Activated T-cell treated with anti-CD3 and anti-CD28 coated beads, Interleukin-2, amount 50 U/mL, for 48 hours (primary cell): ENCODE measurements around the gene CHRNA5.
"Not testable (repeated sequence)": the region's sequence is repeated elsewhere in the genome, so short reads cannot be mapped to it uniquely, and the experiment has no call there.

ENCODE experiments used
- DNase-seq, 2 experiments: peaks; one replicate each; pipeline ENCODE4 v3.0.0-alpha.2; 2020

Gene CHRNA5

GRCh38 chr15:78565951-78566774, 843 bp downstream of the CHRNA5 start:
- DNase-seq, result peak in 1 of 2 experiments; percentile 51

GRCh38 chr15:78567531-78567930, 2.2 kb downstream of the CHRNA5 start:
- DNase-seq, result no peak

- no peak for DNase-seq
These were observed 5.4 kb downstream of the CHRNA5 start for GRCh38 chr15:78570710-78571109.

GRCh38 chr15:78571382-78571781, 6.1 kb downstream of the CHRNA5 start:
- no peak for DNase-seq

GRCh38 chr15:78573416-78573815, 8.1 kb downstream of the CHRNA5 start:
- DNase-seq, result no peak

- DNase-seq, result no peak
These were observed 9.6 kb downstream of the CHRNA5 start for GRCh38 chr15:78574944-78575343.

GRCh38 chr15:78597583-78597982, 32.3 kb downstream of the CHRNA5 start:
- no peak for DNase-seq

GRCh38 chr15:78598348-78598747, 33.0 kb downstream of the CHRNA5 start:
- no peak for DNase-seq

- DNase-seq, result no peak
These were observed 33.9 kb downstream of the CHRNA5 start for GRCh38 chr15:78599189-78599588.

- DNase-seq, result no peak
These were observed 38.1 kb downstream of the CHRNA5 start for GRCh38 chr15:78603467-78603866.

- no peak for DNase-seq
These were observed 39.1 kb downstream of the CHRNA5 start for GRCh38 chr15:78604420-78604819.

GRCh38 chr15:78605201-78605600, 39.9 kb downstream of the CHRNA5 start:
- DNase-seq, result no peak

GRCh38 chr15:78605680-78606079, 40.4 kb downstream of the CHRNA5 start:
- no peak for DNase-seq

GRCh38 chr15:78609551-78609950, 44.2 kb downstream of the CHRNA5 start:
- not testable (repeated sequence) for DNase-seq

GRCh38 chr15:78614021-78614420, 48.7 kb downstream of the CHRNA5 start:
- no peak for DNase-seq

- DNase-seq, result peak in 1 of 2 experiments; percentile 8
These were observed 49.9 kb downstream of the CHRNA5 start for GRCh38 chr15:78615151-78615589.

- DNase-seq, result peak in 1 of 2 experiments; percentile 1
These were observed 51.2 kb downstream of the CHRNA5 start for GRCh38 chr15:78616506-78616905.

GRCh38 chr15:78617076-78617475, 51.8 kb downstream of the CHRNA5 start:
- DNase-seq, result peak in 1 of 2 experiments; percentile 0

GRCh38 chr15:78617516-78617915, 52.2 kb downstream of the CHRNA5 start:
- no peak for DNase-seq

GRCh38 chr15:78618064-78618463, 52.7 kb downstream of the CHRNA5 start:
- peak in 1 of 2 experiments; percentile 15 for DNase-seq

GRCh38 chr15:78618490-78618934, 53.2 kb downstream of the CHRNA5 start:
- DNase-seq, result peak; percentile 86 to 88

GRCh38 chr15:78619022-78619950, 54.0 kb downstream of the CHRNA5 start:
- no peak for DNase-seq

GRCh38 chr15:78620021-78620526, 54.8 kb downstream of the CHRNA5 start:
- peak; percentile 30 to 32 for DNase-seq
